ENCODE measurements around the gene TGM4. TPM values are rescaled to one million over a fixed set of nuclear protein-coding genes. Genes with fewer than 3 reads are reported as not detected.

Gene TGM4
- total and polyA plus RNA-seq, 2 experiments from 2014 or later = not detected

DNA sequence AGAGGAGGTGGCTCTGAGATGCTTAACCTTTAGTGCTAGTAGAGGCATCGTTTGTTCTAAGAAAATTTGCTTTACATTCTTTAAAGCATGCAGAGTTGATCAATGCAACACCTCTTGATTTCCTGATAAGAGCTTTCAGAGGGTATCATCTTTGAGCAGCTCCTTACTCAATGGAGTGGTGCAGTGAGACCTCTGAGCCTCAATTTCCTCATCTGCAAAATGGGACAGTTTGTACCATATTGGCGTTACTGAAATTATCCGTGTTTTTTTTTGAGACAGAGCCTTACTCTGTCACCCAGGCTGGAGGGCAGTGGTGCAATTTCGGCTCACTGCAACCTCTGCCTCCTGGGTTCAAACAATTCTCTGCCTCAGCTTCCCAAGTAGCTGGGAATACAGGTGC, 14.3 kb upstream of the TGM4 start (continued):
- TF ChIP-seq, protein P1, sequence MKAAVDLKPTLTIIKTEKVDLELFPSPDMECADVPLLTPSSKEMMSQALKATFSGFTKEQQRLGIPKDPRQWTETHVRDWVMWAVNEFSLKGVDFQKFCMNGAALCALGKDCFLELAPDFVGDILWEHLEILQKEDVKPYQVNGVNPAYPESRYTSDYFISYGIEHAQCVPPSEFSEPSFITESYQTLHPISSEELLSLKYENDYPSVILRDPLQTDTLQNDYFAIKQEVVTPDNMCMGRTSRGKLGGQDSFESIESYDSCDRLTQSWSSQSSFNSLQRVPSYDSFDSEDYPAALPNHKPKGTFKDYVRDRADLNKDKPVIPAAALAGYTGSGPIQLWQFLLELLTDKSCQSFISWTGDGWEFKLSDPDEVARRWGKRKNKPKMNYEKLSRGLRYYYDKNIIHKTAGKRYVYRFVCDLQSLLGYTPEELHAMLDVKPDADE (IDR thresholded peaks at IDR 0.05) = no peak
- TF ChIP-seq EZH2phosphoT487 (IDR thresholded peaks at IDR 0.05; ENCODE audit: unreplicated experiment) (no peak), ZNF114 (CRISPR knock-in tag; IDR thresholded peaks at IDR 0.05) (no peak), ZNF331 (CRISPR knock-in tag; IDR thresholded peaks at IDR 0.05; ENCODE audit: low read depth) (no peak)
- TF ChIP-seq, protein P2, sequence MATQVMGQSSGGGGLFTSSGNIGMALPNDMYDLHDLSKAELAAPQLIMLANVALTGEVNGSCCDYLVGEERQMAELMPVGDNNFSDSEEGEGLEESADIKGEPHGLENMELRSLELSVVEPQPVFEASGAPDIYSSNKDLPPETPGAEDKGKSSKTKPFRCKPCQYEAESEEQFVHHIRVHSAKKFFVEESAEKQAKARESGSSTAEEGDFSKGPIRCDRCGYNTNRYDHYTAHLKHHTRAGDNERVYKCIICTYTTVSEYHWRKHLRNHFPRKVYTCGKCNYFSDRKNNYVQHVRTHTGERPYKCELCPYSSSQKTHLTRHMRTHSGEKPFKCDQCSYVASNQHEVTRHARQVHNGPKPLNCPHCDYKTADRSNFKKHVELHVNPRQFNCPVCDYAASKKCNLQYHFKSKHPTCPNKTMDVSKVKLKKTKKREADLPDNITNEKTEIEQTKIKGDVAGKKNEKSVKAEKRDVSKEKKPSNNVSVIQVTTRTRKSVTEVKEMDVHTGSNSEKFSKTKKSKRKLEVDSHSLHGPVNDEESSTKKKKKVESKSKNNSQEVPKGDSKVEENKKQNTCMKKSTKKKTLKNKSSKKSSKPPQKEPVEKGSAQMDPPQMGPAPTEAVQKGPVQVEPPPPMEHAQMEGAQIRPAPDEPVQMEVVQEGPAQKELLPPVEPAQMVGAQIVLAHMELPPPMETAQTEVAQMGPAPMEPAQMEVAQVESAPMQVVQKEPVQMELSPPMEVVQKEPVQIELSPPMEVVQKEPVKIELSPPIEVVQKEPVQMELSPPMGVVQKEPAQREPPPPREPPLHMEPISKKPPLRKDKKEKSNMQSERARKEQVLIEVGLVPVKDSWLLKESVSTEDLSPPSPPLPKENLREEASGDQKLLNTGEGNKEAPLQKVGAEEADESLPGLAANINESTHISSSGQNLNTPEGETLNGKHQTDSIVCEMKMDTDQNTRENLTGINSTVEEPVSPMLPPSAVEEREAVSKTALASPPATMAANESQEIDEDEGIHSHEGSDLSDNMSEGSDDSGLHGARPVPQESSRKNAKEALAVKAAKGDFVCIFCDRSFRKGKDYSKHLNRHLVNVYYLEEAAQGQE (IDR thresholded peaks at IDR 0.05; ENCODE audit: unreplicated experiment) = no peak

DNA sequence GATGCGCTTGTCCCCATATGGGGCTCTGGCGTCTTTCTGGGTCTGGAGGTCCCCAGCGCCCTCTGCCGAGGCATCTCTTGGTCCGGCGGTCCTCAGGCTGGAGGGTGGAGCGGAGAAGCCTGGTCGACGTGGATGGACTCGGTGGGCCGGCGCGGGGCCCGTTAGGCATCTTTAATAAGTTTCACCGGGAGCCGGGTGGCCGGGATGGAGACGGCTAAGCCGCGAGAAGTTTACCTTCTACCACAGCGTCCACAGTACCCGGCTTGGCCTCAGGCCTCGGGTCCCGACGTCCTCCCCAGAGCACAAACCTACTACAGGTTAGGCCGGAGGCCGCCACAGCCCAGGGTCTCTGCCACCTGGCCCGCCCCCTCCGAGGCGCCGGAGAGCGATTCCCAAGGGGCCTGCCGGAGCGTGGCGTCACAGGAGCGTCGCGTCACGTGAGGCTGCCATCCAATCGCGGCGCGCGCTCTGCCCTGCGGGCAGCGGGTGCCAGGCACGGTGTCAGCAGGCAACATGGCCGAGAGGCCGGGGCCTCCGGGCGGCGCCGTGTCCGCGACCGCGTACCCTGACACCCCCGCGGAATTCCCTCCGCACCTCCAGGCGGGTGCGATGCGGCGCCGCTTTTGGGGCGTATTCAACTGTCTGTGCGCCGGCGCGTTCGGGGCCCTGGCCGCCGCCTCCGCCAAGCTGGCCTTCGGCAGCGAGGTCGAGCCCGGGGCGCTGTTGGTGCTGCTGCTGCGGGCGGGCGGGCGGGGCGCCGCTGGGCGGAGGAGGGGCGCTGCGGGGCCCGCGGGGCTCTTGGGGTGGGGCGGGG, 12.8 kb upstream of the TGM4 start, which contains the start of gene TMEM42:
Gene TMEM42 (plus strand): TSS at position 501 of the 814 bp plus-strand sequence. CDS start 13 bp downstream, at position 514.
- Histone ChIP-seq H3K4me1 (ENCODE audit: insufficient read depth) (peaks cover 8% of the 10 kb centered on the region; the same call in 1 of the 2 replicates), H3K79me2 (replicated peaks; ENCODE audit: insufficient read depth) (no peaks in the 10 kb centered on the region; the same call in 1 of the 2 replicates), H3K27me3 (ENCODE audit: insufficient read depth) (no peaks in the 10 kb centered on the region), H3F3A (replicated peaks; ENCODE audit: low read depth) (peaks cover 7% of the 10 kb centered on the region; the same call in 1 of the 2 replicates), H4K20me1 (replicated peaks; ENCODE audit: insufficient read depth) (no peaks in the 10 kb centered on the region), H3K4me3 (peak within 1 kb of the TSS; percentile 72), H3K36me3 (ENCODE audit: insufficient read depth) (no peaks in the 10 kb centered on the region), H3K4me2 (peak within 1 kb of the TSS; percentile 97), H3K27ac (ENCODE audit: low read depth) (peak within 1 kb of the TSS; percentile 85), H2AFZ (peak within 1 kb of the TSS; percentile 94), H3K9me2 (ENCODE audit: insufficient read depth) (no peaks in the 10 kb centered on the region)
- Mint-ChIP-seq H3K27me3 (ENCODE audit: insufficient read depth, low read depth, poor library complexity) (peaks cover 16% of the 10 kb centered on the region), H3K9me3 (no peaks in the 10 kb centered on the region), H3K4me1 (peaks cover 6% of the 10 kb centered on the region; the same call in 2 of the 3 replicates), H3K36me3 (ENCODE audit: low read depth) (peaks cover 19% of the 10 kb centered on the region), H3K27ac (peak within 1 kb of the TSS; percentile 91), H3K4me3 (peak within 1 kb of the TSS; percentile 92)
- DNase-seq (ENCODE audit: low spot score) (peak; percentile 97), ATAC-seq (peak; percentile 95)
- TF ChIP-seq EZH2phosphoT487 (IDR thresholded peaks at IDR 0.05; ENCODE audit: unreplicated experiment) = no peak
- TF ChIP-seq CREB1 (CRISPR knock-in tag; IDR thresholded peaks at IDR 0.05; ENCODE audit: low read depth) = peak; percentile 94
- TF ChIP-seq ZNF114 (CRISPR knock-in tag; IDR thresholded peaks at IDR 0.05) = no peak
- peak; percentile 82 for TF ChIP-seq POLR2AphosphoS5 (IDR thresholded peaks at IDR 0.05; ENCODE audit: low read depth)
- no peak for TF ChIP-seq EZH2 (IDR thresholded peaks at IDR 0.05; ENCODE audit: low read depth, unreplicated experiment)
- TF ChIP-seq, protein P1 (IDR thresholded peaks at IDR 0.05) = peak; percentile 22; the same call in 1 of the 2 replicates
- TF ChIP-seq, protein P3, sequence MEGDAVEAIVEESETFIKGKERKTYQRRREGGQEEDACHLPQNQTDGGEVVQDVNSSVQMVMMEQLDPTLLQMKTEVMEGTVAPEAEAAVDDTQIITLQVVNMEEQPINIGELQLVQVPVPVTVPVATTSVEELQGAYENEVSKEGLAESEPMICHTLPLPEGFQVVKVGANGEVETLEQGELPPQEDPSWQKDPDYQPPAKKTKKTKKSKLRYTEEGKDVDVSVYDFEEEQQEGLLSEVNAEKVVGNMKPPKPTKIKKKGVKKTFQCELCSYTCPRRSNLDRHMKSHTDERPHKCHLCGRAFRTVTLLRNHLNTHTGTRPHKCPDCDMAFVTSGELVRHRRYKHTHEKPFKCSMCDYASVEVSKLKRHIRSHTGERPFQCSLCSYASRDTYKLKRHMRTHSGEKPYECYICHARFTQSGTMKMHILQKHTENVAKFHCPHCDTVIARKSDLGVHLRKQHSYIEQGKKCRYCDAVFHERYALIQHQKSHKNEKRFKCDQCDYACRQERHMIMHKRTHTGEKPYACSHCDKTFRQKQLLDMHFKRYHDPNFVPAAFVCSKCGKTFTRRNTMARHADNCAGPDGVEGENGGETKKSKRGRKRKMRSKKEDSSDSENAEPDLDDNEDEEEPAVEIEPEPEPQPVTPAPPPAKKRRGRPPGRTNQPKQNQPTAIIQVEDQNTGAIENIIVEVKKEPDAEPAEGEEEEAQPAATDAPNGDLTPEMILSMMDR (conservative IDR thresholded peaks at IDR 0.05; ENCODE audit: low read depth in 2 of 2) = peak; percentile 48 to 64
